ENCODE data around the gene CORIN.

Gene CORIN

GRCh38 chr4:47642191-47642830 is 195.6 kb downstream of the CORIN start:
- no peak for DNase-seq (ENCODE audit: low read depth)

GRCh38 chr4:47641755-47642154 is 196.1 kb downstream of the CORIN start:
- DNase-seq (ENCODE audit: low read depth) = no peak

- no peak for DNase-seq (ENCODE audit: low read depth)
Measured at GRCh38 chr4:47640911-47641310, 197.0 kb downstream of the CORIN start.

- DNase-seq (ENCODE audit: low read depth) = no peak
Measured at GRCh38 chr4:47639531-47639930, 198.3 kb downstream of the CORIN start.

- DNase-seq (ENCODE audit: low read depth) = no peak
Measured at GRCh38 chr4:47631161-47631560, 206.7 kb downstream of the CORIN start.

GRCh38 chr4:47624031-47624441 is 213.8 kb downstream of the CORIN start:
- no peak for DNase-seq (ENCODE audit: low read depth)

GRCh38 chr4:47621181-47621580 is 216.7 kb downstream of the CORIN start:
- no peak for DNase-seq (ENCODE audit: low read depth)

GRCh38 chr4:47619691-47620090 is 218.2 kb downstream of the CORIN start:
- no peak for DNase-seq (ENCODE audit: low read depth)

GRCh38 chr4:47617607-47618006 is 220.3 kb downstream of the CORIN start:
- DNase-seq (ENCODE audit: low read depth) = no peak

GRCh38 chr4:47615385-47615784 is 222.5 kb downstream of the CORIN start:
- DNase-seq (ENCODE audit: low read depth) = no peak

- no peak for DNase-seq (ENCODE audit: low read depth)
Measured at GRCh38 chr4:47612116-47613023, 225.5 kb downstream of the CORIN start.

GRCh38 chr4:47606482-47606881 is 231.4 kb downstream of the CORIN start:
- no peak for DNase-seq (ENCODE audit: low read depth)

- DNase-seq (ENCODE audit: low read depth) = no peak
Measured at GRCh38 chr4:47598896-47599295, 239.0 kb downstream of the CORIN start.

GRCh38 chr4:47598320-47598719 is 239.5 kb downstream of the CORIN start:
- DNase-seq (ENCODE audit: low read depth) = no peak

GRCh38 chr4:47597696-47598095 is 240.2 kb downstream of the CORIN start:
- no peak for DNase-seq (ENCODE audit: low read depth)

GRCh38 chr4:47590325-47590724 is 247.5 kb downstream of the CORIN start:
- DNase-seq (ENCODE audit: low read depth) = no peak

- DNase-seq (ENCODE audit: low read depth) = no peak
Measured at GRCh38 chr4:47579235-47579634, 258.6 kb downstream of the CORIN start.

- DNase-seq (ENCODE audit: low read depth) = no peak
Measured at GRCh38 chr4:47577779-47578553, 259.9 kb downstream of the CORIN start.

- DNase-seq (ENCODE audit: low read depth) = no peak
Measured at GRCh38 chr4:47572981-47573380, 264.9 kb downstream of the CORIN start.

- no peak for DNase-seq (ENCODE audit: low read depth)
Measured at GRCh38 chr4:47570816-47571215, 267.1 kb downstream of the CORIN start.

- DNase-seq (ENCODE audit: low read depth) = no peak
Measured at GRCh38 chr4:47567511-47567910, 270.4 kb downstream of the CORIN start.

- no peak for DNase-seq (ENCODE audit: low read depth)
Measured at GRCh38 chr4:47566969-47567368, 270.9 kb downstream of the CORIN start.

GRCh38 chr4:47566566-47566965 is 271.3 kb downstream of the CORIN start:
- DNase-seq (ENCODE audit: low read depth) = no peak

All from stimulated activated CD8-positive, alpha-beta memory T cell treated with anti-CD3 and anti-CD28 coated beads, Interleukin-12 subunit alpha, Interleukin-12 subunit beta, amount 100 ng/mL, for 1 hour (primary cell).